AG10803 (cell line): ENCODE data around the gene MARCHF9.

Experiments
- DNase-seq: peaks from one replicate; pipeline ENCODE4 v3.0.0; 2010; ENCODE audit warnings: low read depth
- H3K4me3 ChIP-seq: 2 replicates; pipeline ENCODE4 v1.5.1; 2011; ENCODE audit warnings: mild to moderate bottlenecking, low read length, control low read depth
- TF ChIP-seq, protein P1 (sequence below): conservative IDR thresholded peaks from 2 replicates; pipeline ENCODE4 v1.5.1; 2011; ENCODE audit warnings: mild to moderate bottlenecking, low read length, control low read depth, inconsistent platforms

MARCHF9 gene

DNA sequence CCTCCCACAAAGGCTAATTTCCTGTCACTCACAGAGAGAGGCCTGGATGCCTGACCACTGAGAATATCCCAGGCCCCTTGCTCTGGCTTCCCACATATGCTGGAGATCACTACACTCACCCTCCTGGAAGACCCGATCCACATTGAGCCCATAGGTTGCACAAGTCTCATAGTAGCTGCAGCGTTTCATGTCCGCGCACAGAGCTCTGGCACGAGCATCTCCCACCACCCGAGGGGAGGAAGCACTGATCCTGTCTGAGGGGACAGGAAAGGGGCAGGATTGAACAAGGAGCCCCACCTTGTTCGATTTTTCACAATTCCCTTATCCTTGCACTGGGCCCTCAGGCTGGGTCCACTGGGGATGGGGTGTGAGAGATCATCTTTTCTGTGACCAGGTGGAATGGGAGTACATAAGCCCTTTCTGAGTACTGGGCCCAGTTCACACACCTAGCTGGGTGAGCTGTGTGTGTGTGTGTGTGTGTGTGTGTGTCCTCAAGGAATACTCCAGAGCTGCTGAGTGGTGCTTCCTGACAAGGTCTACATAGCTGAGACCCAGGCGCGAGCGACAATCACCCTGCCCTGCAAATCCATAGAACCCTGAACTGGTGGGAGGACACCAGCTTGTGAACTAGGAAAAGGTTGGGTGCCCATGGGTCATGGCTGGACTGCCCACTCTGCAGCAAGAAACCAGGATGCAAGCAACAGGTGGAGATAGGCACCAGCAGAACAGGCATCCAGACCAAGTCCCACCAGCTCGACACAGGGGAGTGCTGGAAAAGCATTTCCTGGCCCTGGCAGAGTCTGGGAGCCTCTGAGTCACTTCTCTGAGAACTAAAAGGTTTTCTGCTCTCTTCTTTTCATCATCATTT is 21.9 kb upstream of the MARCHF9 start:
- H3K4me3 ChIP-seq = no peak overlapping the region
- no peak for DNase-seq
- TF ChIP-seq, protein P1, sequence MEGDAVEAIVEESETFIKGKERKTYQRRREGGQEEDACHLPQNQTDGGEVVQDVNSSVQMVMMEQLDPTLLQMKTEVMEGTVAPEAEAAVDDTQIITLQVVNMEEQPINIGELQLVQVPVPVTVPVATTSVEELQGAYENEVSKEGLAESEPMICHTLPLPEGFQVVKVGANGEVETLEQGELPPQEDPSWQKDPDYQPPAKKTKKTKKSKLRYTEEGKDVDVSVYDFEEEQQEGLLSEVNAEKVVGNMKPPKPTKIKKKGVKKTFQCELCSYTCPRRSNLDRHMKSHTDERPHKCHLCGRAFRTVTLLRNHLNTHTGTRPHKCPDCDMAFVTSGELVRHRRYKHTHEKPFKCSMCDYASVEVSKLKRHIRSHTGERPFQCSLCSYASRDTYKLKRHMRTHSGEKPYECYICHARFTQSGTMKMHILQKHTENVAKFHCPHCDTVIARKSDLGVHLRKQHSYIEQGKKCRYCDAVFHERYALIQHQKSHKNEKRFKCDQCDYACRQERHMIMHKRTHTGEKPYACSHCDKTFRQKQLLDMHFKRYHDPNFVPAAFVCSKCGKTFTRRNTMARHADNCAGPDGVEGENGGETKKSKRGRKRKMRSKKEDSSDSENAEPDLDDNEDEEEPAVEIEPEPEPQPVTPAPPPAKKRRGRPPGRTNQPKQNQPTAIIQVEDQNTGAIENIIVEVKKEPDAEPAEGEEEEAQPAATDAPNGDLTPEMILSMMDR = no peak

DNA sequence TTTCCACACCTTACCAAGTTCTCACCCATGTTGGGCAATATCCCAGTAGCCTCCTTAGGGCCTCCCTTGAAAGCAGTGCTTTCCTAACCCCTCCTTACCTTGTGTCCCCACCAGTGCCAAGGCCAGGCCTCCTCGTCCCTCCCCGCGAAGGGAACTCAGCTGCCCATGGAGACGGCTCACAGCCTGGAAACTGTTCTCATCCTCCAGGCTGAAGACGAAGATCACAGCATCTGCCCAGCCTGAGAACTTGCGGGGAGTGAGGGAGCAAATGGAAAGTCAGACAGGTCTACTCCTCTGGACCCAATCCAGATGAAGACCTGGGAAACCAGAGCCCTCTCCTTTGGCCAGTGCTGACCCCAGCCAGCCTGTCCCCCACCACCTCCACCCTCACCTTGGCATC is 21.0 kb upstream of the MARCHF9 start:
- no peak overlapping the region for H3K4me3 ChIP-seq
- no peak for DNase-seq
- TF ChIP-seq, protein P1 = no peak

DNA sequence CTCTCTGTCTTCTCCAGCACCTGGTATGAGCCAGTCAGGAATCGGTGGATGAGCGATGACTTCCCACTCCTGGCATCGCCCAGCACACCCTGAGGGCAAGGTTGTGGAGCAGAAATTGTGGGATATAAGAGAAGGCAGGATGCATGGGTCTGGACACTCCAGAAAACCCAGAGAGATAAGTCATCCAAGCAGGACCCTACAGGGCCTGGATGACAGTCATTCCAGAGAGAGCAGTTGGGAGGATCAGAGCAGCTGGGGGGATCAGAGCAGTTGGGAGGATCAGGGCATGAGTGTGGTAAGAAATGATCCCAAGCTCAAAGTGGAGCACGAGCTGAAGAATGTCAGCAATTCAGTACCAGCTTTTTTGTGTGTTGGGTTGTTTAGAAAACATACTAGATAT is 20.3 kb upstream of the MARCHF9 start:
- DNase-seq = no peak

DNA sequence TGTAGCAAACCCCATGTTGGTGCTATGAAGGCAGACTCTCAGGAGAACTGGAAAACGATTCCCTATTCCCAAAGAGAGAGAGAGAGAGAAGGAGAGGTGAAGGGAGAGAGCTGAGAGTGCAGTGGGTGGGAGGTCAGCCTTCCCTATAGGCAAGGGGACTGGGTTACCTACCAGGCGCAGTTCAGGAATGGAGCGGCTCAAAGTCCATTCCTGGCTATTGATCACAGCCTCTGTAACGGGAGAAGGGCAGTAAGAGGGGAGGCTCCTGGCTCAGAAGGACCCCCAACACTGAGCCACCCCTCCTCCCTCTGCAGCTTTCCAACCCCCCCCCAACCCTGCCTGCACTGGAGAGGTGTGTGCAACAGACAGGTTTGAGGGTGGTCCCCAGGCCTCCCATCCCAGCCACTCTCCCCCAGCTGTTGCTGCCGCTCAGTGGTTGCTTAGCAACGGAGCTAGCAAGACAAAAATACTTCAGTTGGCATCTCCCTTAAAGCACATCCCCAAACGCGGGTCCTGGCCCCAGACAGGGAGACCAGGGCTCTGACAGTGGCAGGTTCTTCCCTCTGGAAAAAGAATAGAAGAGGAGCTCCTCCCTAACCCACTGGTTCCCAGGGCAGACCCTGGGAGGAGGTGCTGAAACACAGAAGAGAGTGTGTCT is 19.6 kb upstream of the MARCHF9 start:
- TF ChIP-seq, protein P1 = no peak
- no peak for DNase-seq
- no peak overlapping the region for H3K4me3 ChIP-seq

More for the DNA sequence above, 20.3 kb upstream of the MARCHF9 start:
- H3K4me3 ChIP-seq = no peak overlapping the region
- TF ChIP-seq, protein P1 = no peak

DNA sequence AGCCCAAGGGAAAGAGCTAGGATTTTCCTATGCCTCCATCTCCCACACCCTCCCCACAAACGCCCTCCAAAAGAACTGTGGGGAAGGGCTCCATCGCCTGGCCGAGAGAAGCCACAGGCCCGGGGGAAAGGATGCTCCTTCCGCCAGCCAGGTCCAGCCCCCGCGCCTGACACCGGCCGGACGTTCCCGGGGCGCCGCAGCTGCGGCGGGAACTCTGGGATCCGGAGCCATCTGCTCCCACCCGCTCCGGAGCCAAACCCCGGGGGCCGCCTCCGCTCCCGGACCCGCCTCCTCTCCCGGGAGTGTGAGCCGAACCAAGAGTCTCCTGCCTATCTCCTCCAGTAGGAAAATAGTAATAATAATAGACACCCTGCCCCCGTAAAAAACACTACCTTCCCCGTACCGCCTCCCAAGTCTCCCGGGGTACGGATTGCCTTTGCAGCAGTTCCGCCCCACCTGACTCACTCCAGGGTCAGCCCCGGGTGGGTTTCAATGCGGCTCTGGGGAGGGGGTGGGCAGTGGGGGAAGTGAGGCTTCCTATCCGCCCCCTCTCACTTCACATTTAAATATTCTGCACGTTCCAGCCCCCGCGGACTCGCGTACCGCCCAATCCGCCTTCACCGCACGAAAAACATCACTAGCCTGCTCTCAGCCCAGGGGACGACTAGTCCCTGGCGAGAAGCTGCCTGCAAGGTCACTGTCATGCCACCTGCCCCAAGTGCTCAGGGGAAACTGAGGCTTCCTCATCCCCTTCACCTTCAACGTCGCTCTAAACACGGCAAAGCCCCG is 18.8 kb upstream of the MARCHF9 start:
- no peak for DNase-seq
- TF ChIP-seq, protein P1 = peak; percentile 33; the same call in 1 of the 2 replicates
- no peak overlapping the region; the same call in 1 of the 2 replicates for H3K4me3 ChIP-seq

DNA sequence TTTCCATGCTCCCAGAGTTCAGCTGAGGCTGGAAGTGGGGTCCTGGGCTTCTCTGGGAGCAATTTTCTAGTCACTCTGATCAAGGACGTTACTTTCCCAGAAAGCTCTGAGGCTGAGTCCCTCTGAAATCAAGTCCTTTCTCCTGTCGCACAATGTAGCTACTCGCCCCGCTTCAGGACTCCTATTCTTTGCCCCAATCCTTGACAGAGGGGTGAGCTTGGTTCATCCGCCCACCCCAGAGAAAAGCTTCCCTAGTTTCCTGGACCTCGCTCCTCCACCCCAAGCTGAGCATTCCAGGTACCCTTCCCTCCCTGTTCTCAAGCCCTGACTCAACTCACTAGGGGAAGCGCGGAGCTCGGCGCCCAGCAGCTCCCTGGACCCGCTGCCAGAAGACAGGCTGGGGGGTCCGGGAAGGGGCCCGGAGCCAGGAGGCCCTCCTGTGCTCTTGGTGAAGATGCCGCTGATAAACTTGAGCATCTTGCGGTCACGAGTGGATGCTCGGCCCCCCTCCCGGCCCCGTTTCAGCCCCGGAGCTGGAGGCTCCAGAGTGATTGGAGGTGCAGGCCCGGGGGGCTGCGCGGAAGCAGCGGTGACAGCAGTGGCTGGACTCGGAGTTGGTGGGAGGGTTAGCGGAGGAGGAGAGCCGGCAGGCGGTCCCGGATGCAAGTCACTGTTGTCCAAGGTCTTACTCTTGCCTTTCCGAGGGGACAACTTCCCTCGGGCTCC is 18.0 kb upstream of the MARCHF9 start:
- H3K4me3 ChIP-seq = no peak overlapping the region
- DNase-seq = no peak
- TF ChIP-seq, protein P1 = no peak
